ENCODE data around the gene KITLG. TPM values are rescaled to one million over a fixed set of nuclear protein-coding genes. Genes with fewer than 3 reads are reported as not detected.

Gene KITLG
- total and polyA plus RNA-seq, 4 donors = 0.39 to 3.0 (median 0.86) TPM

DNA sequence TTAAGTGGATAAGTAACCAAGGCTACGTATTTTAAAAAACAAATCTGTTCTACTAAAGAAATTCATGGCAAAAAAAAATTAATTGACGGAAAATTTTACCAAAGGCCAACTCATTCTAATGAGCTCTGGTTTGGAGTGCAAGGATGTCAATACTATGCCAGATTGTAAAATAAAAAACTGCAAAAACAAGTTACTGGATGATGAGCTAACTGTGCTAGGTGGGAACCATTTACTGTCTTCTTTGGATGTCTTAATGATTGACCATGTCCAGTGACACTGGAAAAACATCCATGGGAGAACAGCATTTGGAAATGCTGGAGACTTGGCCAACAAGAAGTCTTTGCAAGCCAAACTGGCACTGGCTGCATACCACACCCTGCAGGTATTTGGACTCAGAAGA is 41.6 kb downstream of the KITLG start:
- no peaks in the 10 kb centered on the region for H3K9me3 ChIP-seq (ENCODE audit: control insufficient read depth in 4 of 4, low read length in 3 of 4)
- no peak overlapping the region for H3K27ac ChIP-seq (ENCODE audit: low read depth in 1 of 2, low read length in 2 of 2)
- no peak overlapping the region for H3K9ac ChIP-seq (ENCODE audit: low read depth in 1 of 2, low read length in 2 of 2)
- no peak for DNase-seq (ENCODE audit: low spot score)
- H3K36me3 ChIP-seq (ENCODE audit: control insufficient read depth in 4 of 4, insufficient read depth in 3 of 4, low read depth in 1 of 4, low read length in 3 of 4) = no peaks in the 10 kb centered on the region
- H3K4me1 ChIP-seq (ENCODE audit: control insufficient read depth in 4 of 4, insufficient read depth in 4 of 4, low read length in 3 of 4) = no peaks in the 10 kb centered on the region
- no peaks in the 10 kb centered on the region for H3K27me3 ChIP-seq (ENCODE audit: control insufficient read depth in 4 of 4, insufficient read depth in 4 of 4, low read length in 3 of 4)
- TF ChIP-seq FOXA1 (IDR thresholded peaks at IDR 0.05) = no peak
- TF ChIP-seq, protein P1, sequence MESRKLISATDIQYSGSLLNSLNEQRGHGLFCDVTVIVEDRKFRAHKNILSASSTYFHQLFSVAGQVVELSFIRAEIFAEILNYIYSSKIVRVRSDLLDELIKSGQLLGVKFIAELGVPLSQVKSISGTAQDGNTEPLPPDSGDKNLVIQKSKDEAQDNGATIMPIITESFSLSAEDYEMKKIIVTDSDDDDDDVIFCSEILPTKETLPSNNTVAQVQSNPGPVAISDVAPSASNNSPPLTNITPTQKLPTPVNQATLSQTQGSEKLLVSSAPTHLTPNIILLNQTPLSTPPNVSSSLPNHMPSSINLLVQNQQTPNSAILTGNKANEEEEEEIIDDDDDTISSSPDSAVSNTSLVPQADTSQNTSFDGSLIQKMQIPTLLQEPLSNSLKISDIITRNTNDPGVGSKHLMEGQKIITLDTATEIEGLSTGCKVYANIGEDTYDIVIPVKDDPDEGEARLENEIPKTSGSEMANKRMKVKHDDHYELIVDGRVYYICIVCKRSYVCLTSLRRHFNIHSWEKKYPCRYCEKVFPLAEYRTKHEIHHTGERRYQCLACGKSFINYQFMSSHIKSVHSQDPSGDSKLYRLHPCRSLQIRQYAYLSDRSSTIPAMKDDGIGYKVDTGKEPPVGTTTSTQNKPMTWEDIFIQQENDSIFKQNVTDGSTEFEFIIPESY (IDR thresholded peaks at IDR 0.05) = no peak
- H3K4me3 ChIP-seq (ENCODE audit: low read depth in 1 of 3, low read length in 3 of 3) = no peak overlapping the region
- WGBS = 95% methylated on average over 2 of the region's 2 CpGs

DNA sequence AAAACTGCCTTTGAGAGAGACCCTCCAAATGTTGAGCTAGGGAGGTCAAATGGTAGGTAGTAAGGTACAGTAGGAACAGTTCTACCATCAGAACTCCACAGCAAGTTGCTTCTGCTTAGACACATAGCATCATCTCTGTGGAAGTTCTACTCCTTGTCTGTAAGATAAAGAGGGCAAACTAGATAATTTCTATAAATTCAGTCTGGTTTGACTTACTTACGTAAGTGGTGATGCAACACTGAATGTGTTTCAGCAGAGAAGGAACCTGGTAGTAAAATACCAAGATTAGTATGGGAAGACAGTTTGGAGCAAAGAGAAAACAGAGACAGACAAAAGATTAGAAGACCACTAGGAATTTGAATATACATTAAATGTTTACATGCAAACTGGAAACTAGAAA is 42.0 kb downstream of the KITLG start:
- DNase-seq (ENCODE audit: low spot score) = no peak
- WGBS = 92% methylated on average over 1 of the region's 1 CpG
- Histone ChIP-seq H3K27ac (ENCODE audit: low read depth in 1 of 2, low read length in 2 of 2) (no peak overlapping the region), H3K9ac (ENCODE audit: low read depth in 1 of 2, low read length in 2 of 2) (no peak overlapping the region), H3K9me3 (ENCODE audit: control insufficient read depth in 4 of 4, low read length in 3 of 4) (no peaks in the 10 kb centered on the region), H3K36me3 (ENCODE audit: control insufficient read depth in 4 of 4, insufficient read depth in 3 of 4, low read depth in 1 of 4, low read length in 3 of 4) (no peaks in the 10 kb centered on the region), H3K4me3 (ENCODE audit: low read depth in 1 of 3, low read length in 3 of 3) (no peak overlapping the region), H3K4me1 (ENCODE audit: control insufficient read depth in 4 of 4, insufficient read depth in 4 of 4, low read length in 3 of 4) (no peaks in the 10 kb centered on the region), H3K27me3 (ENCODE audit: control insufficient read depth in 4 of 4, insufficient read depth in 4 of 4, low read length in 3 of 4) (no peaks in the 10 kb centered on the region)
- TF ChIP-seq HNF4A (conservative IDR thresholded peaks at IDR 0.05) = no peak
- TF ChIP-seq EGR1 (IDR thresholded peaks at IDR 0.05; ENCODE audit: low read depth in 2 of 2) = no peak
- TF ChIP-seq, protein P2, sequence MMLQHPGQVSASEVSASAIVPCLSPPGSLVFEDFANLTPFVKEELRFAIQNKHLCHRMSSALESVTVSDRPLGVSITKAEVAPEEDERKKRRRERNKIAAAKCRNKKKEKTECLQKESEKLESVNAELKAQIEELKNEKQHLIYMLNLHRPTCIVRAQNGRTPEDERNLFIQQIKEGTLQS (IDR thresholded peaks at IDR 0.05) = no peak
- TF ChIP-seq FOXA2 (IDR thresholded peaks at IDR 0.05) = no peak
- no peak for TF ChIP-seq RAD21 (IDR thresholded peaks at IDR 0.05)
- no peak for TF ChIP-seq SP1 (IDR thresholded peaks at IDR 0.05)
- no peak for TF ChIP-seq HNF4G (IDR thresholded peaks at IDR 0.05)
- no peak for TF ChIP-seq GABPA (IDR thresholded peaks at IDR 0.05 in 1 of 2, conservative IDR thresholded peaks at IDR 0.05 in 1 of 2)
- TF ChIP-seq FOXA1 (IDR thresholded peaks at IDR 0.05) = no peak
- TF ChIP-seq JUND (IDR thresholded peaks at IDR 0.05) = no peak
- TF ChIP-seq, protein P3, sequence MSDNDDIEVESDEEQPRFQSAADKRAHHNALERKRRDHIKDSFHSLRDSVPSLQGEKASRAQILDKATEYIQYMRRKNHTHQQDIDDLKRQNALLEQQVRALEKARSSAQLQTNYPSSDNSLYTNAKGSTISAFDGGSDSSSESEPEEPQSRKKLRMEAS (IDR thresholded peaks at IDR 0.05) = no peak
- no peak for TF ChIP-seq RXRA (IDR thresholded peaks at IDR 0.05)
- TF ChIP-seq NR2F2 (IDR thresholded peaks at IDR 0.05) = no peak
- TF ChIP-seq, protein P1 (IDR thresholded peaks at IDR 0.05) = no peak
- TF ChIP-seq, protein P4, sequence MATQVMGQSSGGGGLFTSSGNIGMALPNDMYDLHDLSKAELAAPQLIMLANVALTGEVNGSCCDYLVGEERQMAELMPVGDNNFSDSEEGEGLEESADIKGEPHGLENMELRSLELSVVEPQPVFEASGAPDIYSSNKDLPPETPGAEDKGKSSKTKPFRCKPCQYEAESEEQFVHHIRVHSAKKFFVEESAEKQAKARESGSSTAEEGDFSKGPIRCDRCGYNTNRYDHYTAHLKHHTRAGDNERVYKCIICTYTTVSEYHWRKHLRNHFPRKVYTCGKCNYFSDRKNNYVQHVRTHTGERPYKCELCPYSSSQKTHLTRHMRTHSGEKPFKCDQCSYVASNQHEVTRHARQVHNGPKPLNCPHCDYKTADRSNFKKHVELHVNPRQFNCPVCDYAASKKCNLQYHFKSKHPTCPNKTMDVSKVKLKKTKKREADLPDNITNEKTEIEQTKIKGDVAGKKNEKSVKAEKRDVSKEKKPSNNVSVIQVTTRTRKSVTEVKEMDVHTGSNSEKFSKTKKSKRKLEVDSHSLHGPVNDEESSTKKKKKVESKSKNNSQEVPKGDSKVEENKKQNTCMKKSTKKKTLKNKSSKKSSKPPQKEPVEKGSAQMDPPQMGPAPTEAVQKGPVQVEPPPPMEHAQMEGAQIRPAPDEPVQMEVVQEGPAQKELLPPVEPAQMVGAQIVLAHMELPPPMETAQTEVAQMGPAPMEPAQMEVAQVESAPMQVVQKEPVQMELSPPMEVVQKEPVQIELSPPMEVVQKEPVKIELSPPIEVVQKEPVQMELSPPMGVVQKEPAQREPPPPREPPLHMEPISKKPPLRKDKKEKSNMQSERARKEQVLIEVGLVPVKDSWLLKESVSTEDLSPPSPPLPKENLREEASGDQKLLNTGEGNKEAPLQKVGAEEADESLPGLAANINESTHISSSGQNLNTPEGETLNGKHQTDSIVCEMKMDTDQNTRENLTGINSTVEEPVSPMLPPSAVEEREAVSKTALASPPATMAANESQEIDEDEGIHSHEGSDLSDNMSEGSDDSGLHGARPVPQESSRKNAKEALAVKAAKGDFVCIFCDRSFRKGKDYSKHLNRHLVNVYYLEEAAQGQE (IDR thresholded peaks at IDR 0.05) = no peak
- TF ChIP-seq, protein P5, sequence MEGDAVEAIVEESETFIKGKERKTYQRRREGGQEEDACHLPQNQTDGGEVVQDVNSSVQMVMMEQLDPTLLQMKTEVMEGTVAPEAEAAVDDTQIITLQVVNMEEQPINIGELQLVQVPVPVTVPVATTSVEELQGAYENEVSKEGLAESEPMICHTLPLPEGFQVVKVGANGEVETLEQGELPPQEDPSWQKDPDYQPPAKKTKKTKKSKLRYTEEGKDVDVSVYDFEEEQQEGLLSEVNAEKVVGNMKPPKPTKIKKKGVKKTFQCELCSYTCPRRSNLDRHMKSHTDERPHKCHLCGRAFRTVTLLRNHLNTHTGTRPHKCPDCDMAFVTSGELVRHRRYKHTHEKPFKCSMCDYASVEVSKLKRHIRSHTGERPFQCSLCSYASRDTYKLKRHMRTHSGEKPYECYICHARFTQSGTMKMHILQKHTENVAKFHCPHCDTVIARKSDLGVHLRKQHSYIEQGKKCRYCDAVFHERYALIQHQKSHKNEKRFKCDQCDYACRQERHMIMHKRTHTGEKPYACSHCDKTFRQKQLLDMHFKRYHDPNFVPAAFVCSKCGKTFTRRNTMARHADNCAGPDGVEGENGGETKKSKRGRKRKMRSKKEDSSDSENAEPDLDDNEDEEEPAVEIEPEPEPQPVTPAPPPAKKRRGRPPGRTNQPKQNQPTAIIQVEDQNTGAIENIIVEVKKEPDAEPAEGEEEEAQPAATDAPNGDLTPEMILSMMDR (IDR thresholded peaks at IDR 0.05; ENCODE audit: low read depth, low read length, missing input control) = no peak
- no peak for TF ChIP-seq YY1 (IDR thresholded peaks at IDR 0.05)
